MG63 (cell line): ENCODE measurements around the gene SPATS2. TPM values are rescaled to one million over a fixed set of nuclear protein-coding genes. Genes with fewer than 3 reads are reported as not detected.
"Not testable (repeated sequence)": the region's sequence is repeated elsewhere in the genome, so short reads cannot be mapped to it uniquely, and the experiment has no call there.

Source experiments
- DNase-seq: peaks from one replicate; pipeline ENCODE4 v3.0.0-alpha.2; 2020
- H3K27me3 ChIP-seq: fragments of 250-450 bp; sonication (Bioruptor Pico); 2 replicates; pipeline ENCODE4 v1.5.1; 2020; ENCODE audit warnings: mild to moderate bottlenecking, moderate library complexity
- H3K36me3 ChIP-seq: fragments of 250-450 bp; sonication (Bioruptor Pico); 2 replicates; pipeline ENCODE4 v1.5.1; 2020; ENCODE audit warnings: mild to moderate bottlenecking, moderate library complexity
- H3K4me3 ChIP-seq: fragments of 250-450 bp; sonication (Bioruptor Pico); 2 replicates; pipeline ENCODE4 v1.5.1; 2020; ENCODE audit warnings: mild to moderate bottlenecking, moderate library complexity
- H3K9me3 ChIP-seq: fragments of 250-450 bp; sonication (Bioruptor Pico); 2 replicates; pipeline ENCODE4 v1.5.1; 2020; ENCODE audit warnings: mild to moderate bottlenecking, moderate library complexity
- total RNA-seq: library from RNA; depleted of rRNA; stranded (reverse); fragments of >200 nt; shearing (Covaris generic); gene quantifications from 2 replicates; pipeline ENCODE4 v1.2.3, GENCODE V29; 2014; ENCODE audit warnings: low replicate concordance; rRNA removed

Gene SPATS2
- 32.5 and 43.8 TPM in 2 replicates for total RNA-seq

GRCh38 chr12:49367381-49368239 lies at the start of gene SPATS2:
SPATS2 (plus strand) TSS chr12:49367462; CDS start chr12:49461013, 93,551 bp downstream.
- 0 out of 2 replicates have a peak, but pooled peaks cover 5% of the 10 kb centered on the region for H3K36me3 ChIP-seq
- DNase-seq, result peak; percentile 39
- H3K9me3 ChIP-seq, result no peaks in the 10 kb centered on the region
- H3K4me3 ChIP-seq, result peak within 1 kb of the TSS; percentile 98
- no peaks in the 10 kb centered on the region for H3K27me3 ChIP-seq

GRCh38 chr12:49320411-49321103 lies 46.7 kb upstream of the SPATS2 start:
- not testable (repeated sequence) for DNase-seq, H3K4me3 ChIP-seq, H3K27me3 ChIP-seq, H3K9me3 ChIP-seq
- H3K36me3 ChIP-seq, result peaks cover 14% of the 10 kb centered on the region

- Histone ChIP-seq H3K27me3 (no peaks in the 10 kb centered on the region), H3K9me3 (no peaks in the 10 kb centered on the region), H3K4me3 (peak overlapping the region; percentile 61), H3K36me3 (peaks cover 31% of the 10 kb centered on the region)
- DNase-seq, result no peak
Observed at GRCh38 chr12:49322367-49322707, 44.9 kb upstream of the SPATS2 start.

- H3K9me3 ChIP-seq, result no peaks in the 10 kb centered on the region
- DNase-seq, result peak; percentile 97
- H3K4me3 ChIP-seq, result peak within 1 kb of the TSS; percentile 61
- peaks cover 31% of the 10 kb centered on the region for H3K36me3 ChIP-seq
- H3K27me3 ChIP-seq, result no peaks in the 10 kb centered on the region
Observed at GRCh38 chr12:49322708-49323523, 44.3 kb upstream of the SPATS2 start, which contains the start of gene TROAP. TROAP (plus strand) TSS chr12:49323255; CDS start chr12:49323609, 354 bp downstream.

GRCh38 chr12:49323524-49324097 lies 43.7 kb upstream of the SPATS2 start:
- Histone ChIP-seq H3K27me3 (no peaks in the 10 kb centered on the region), H3K4me3 (peak overlapping the region; percentile 61), H3K36me3 (peaks cover 35% of the 10 kb centered on the region), H3K9me3 (no peaks in the 10 kb centered on the region)
- DNase-seq, result no peak

- Histone ChIP-seq H3K27me3 (no peaks in the 10 kb centered on the region), H3K4me3 (no peak overlapping the region), H3K9me3 (no peaks in the 10 kb centered on the region), H3K36me3 (peaks cover 48% of the 10 kb centered on the region)
- no peak for DNase-seq
Observed at GRCh38 chr12:49325606-49326005, 41.7 kb upstream of the SPATS2 start.

GRCh38 chr12:49327368-49327767 lies 39.9 kb upstream of the SPATS2 start:
- H3K9me3 ChIP-seq, result no peaks in the 10 kb centered on the region
- DNase-seq, result no peak

GRCh38 chr12:49327887-49328286 lies 39.4 kb upstream of the SPATS2 start:
- Histone ChIP-seq H3K27me3 (no peaks in the 10 kb centered on the region), H3K9me3 (no peaks in the 10 kb centered on the region), H3K4me3 (no peak overlapping the region), H3K36me3 (peaks cover 53% of the 10 kb centered on the region)
- no peak for DNase-seq

More at GRCh38 chr12:49327368-49327767, 39.9 kb upstream of the SPATS2 start:
- Histone ChIP-seq H3K36me3 (peaks cover 53% of the 10 kb centered on the region), H3K4me3 (no peak overlapping the region), H3K27me3 (no peaks in the 10 kb centered on the region)

- Histone ChIP-seq H3K4me3 (no peak overlapping the region), H3K36me3 (peaks cover 52% of the 10 kb centered on the region), H3K9me3 (no peaks in the 10 kb centered on the region), H3K27me3 (no peaks in the 10 kb centered on the region)
- no peak for DNase-seq
Observed at GRCh38 chr12:49328816-49329215, 38.4 kb upstream of the SPATS2 start.

GRCh38 chr12:49330032-49330619 lies 37.1 kb upstream of the SPATS2 start:
- Histone ChIP-seq H3K36me3 (peaks cover 44% of the 10 kb centered on the region), H3K4me3 (no peak overlapping the region), H3K9me3 (no peaks in the 10 kb centered on the region), H3K27me3 (no peaks in the 10 kb centered on the region)
- DNase-seq, result no peak

- no peak for DNase-seq
- peaks cover 37% of the 10 kb centered on the region for H3K36me3 ChIP-seq
- no peak overlapping the region for H3K4me3 ChIP-seq
- H3K27me3 ChIP-seq, result no peaks in the 10 kb centered on the region
- no peaks in the 10 kb centered on the region for H3K9me3 ChIP-seq
Observed at GRCh38 chr12:49330631-49331379, 36.5 kb upstream of the SPATS2 start.

GRCh38 chr12:49331380-49332222 lies 35.7 kb upstream of the SPATS2 start:
- Histone ChIP-seq H3K4me3 (no peak overlapping the region), H3K9me3 (no peaks in the 10 kb centered on the region), H3K36me3 (peaks cover 29% of the 10 kb centered on the region), H3K27me3 (no peaks in the 10 kb centered on the region)
- peak; percentile 43 for DNase-seq

GRCh38 chr12:49332441-49332861 lies 34.8 kb upstream of the SPATS2 start:
- DNase-seq, result no peak
- H3K36me3 ChIP-seq, result peaks cover 22% of the 10 kb centered on the region
- no peak overlapping the region for H3K4me3 ChIP-seq
- no peaks in the 10 kb centered on the region for H3K27me3 ChIP-seq
- H3K9me3 ChIP-seq, result no peaks in the 10 kb centered on the region

GRCh38 chr12:49332891-49333371 lies 34.3 kb upstream of the SPATS2 start:
- DNase-seq, result no peak
- H3K36me3 ChIP-seq, result peaks cover 22% of the 10 kb centered on the region
- H3K27me3 ChIP-seq, result no peaks in the 10 kb centered on the region
- H3K4me3 ChIP-seq, result no peak overlapping the region
- no peaks in the 10 kb centered on the region for H3K9me3 ChIP-seq
